BLaER1 (cell line): Measurements from ENCODE around the gene NTRK2.

Source experiments
- H3K27ac ChIP-seq: shearing (Covaris generic); formaldehyde crosslinking; 2 replicates; pipeline ENCODE4 v1.8.1; 2022
- H3K27me3 ChIP-seq: shearing (Covaris generic); formaldehyde crosslinking; 2 replicates; pipeline ENCODE4 v1.8.1; 2022
- H3K36me3 ChIP-seq: shearing (Covaris generic); formaldehyde crosslinking; 2 replicates; pipeline ENCODE4 v1.8.1; 2022
- H3K4me1 ChIP-seq: shearing (Covaris generic); formaldehyde crosslinking; 2 replicates; pipeline ENCODE4 v1.8.1; 2022
- H3K4me2 ChIP-seq: shearing (Covaris generic); formaldehyde crosslinking; 2 replicates; pipeline ENCODE4 v1.8.1; 2022
- H3K4me3 ChIP-seq: shearing (Covaris generic); formaldehyde crosslinking; 2 replicates; pipeline ENCODE4 v1.8.1; 2022
- H3K9ac ChIP-seq: shearing (Covaris generic); formaldehyde crosslinking; 2 replicates; pipeline ENCODE4 v1.8.1; 2022
- H3K9me3 ChIP-seq: shearing (Covaris generic); formaldehyde crosslinking; 2 replicates; pipeline ENCODE4 v1.8.1; 2022
- H4K20me1 ChIP-seq: shearing (Covaris generic); formaldehyde crosslinking; 2 replicates; pipeline ENCODE4 v1.8.1; 2022
- Cebpa-rat ChIP-seq: shearing (Covaris generic); IDR thresholded peaks from 2 replicates; pipeline ENCODE4 v1.8.1; 2022

Gene NTRK2

GRCh38 chr9:84862810-84863287 is 193.3 kb downstream of the NTRK2 start:
- Histone ChIP-seq H3K27me3 (no peaks in the 10 kb centered on the region), H3K4me1 (peaks cover 12% of the 10 kb centered on the region), H3K9me3 (no peaks in the 10 kb centered on the region), H3K36me3 (no peaks in the 10 kb centered on the region), H4K20me1 (no peaks in the 10 kb centered on the region), H3K4me3 (no peak overlapping the region), H3K27ac (no peak overlapping the region), H3K9ac (no peak overlapping the region), H3K4me2 (no peak overlapping the region)
- TF ChIP-seq Cebpa-rat = no peak

GRCh38 chr9:84863372-84863771 is 193.8 kb downstream of the NTRK2 start:
- H3K4me1 ChIP-seq = peaks cover 9% of the 10 kb centered on the region
- H3K4me3 ChIP-seq = no peak overlapping the region
- H3K27ac ChIP-seq = no peak overlapping the region
- H3K9ac ChIP-seq = no peak overlapping the region
- no peaks in the 10 kb centered on the region for H3K36me3 ChIP-seq
- no peaks in the 10 kb centered on the region for H3K9me3 ChIP-seq
- no peak overlapping the region for H3K4me2 ChIP-seq
- H4K20me1 ChIP-seq = no peaks in the 10 kb centered on the region
- no peak for TF ChIP-seq Cebpa-rat
- H3K27me3 ChIP-seq = no peaks in the 10 kb centered on the region

- H3K27me3 ChIP-seq = no peaks in the 10 kb centered on the region
- H3K9me3 ChIP-seq = no peaks in the 10 kb centered on the region
- H3K4me1 ChIP-seq = no peaks in the 10 kb centered on the region
- no peak overlapping the region for H3K9ac ChIP-seq
- H3K27ac ChIP-seq = no peak overlapping the region
- no peaks in the 10 kb centered on the region for H3K36me3 ChIP-seq
- H3K4me3 ChIP-seq = no peak overlapping the region
- no peak for TF ChIP-seq Cebpa-rat
- no peaks in the 10 kb centered on the region for H4K20me1 ChIP-seq
- H3K4me2 ChIP-seq = no peak overlapping the region
Observed at GRCh38 chr9:84866396-84867175, 197.1 kb downstream of the NTRK2 start.

GRCh38 chr9:84867186-84867585 is 197.7 kb downstream of the NTRK2 start:
- H3K27me3 ChIP-seq = no peaks in the 10 kb centered on the region

GRCh38 chr9:84869091-84869490 is 199.6 kb downstream of the NTRK2 start:
- H3K9ac ChIP-seq = no peak overlapping the region
- no peak overlapping the region for H3K4me3 ChIP-seq
- peaks cover 1% of the 10 kb centered on the region; the same call in 1 of the 2 replicates for H3K4me1 ChIP-seq
- H3K36me3 ChIP-seq = no peaks in the 10 kb centered on the region
- no peaks in the 10 kb centered on the region for H4K20me1 ChIP-seq
- no peak for TF ChIP-seq Cebpa-rat
- no peak overlapping the region for H3K27ac ChIP-seq
- H3K4me2 ChIP-seq = no peak overlapping the region
- H3K9me3 ChIP-seq = no peaks in the 10 kb centered on the region
- H3K27me3 ChIP-seq = no peaks in the 10 kb centered on the region

More at GRCh38 chr9:84867186-84867585, 197.7 kb downstream of the NTRK2 start:
- no peak overlapping the region for H3K4me3 ChIP-seq
- no peak for TF ChIP-seq Cebpa-rat
- no peak overlapping the region for H3K27ac ChIP-seq
- H3K9ac ChIP-seq = no peak overlapping the region
- no peak overlapping the region for H3K4me2 ChIP-seq
- H3K36me3 ChIP-seq = no peaks in the 10 kb centered on the region
- H3K9me3 ChIP-seq = no peaks in the 10 kb centered on the region
- H4K20me1 ChIP-seq = no peaks in the 10 kb centered on the region
- H3K4me1 ChIP-seq = no peaks in the 10 kb centered on the region

- H3K9me3 ChIP-seq = no peaks in the 10 kb centered on the region
- H3K4me1 ChIP-seq = peaks cover 8% of the 10 kb centered on the region
- H3K27me3 ChIP-seq = no peaks in the 10 kb centered on the region
- no peak for TF ChIP-seq Cebpa-rat
- no peak overlapping the region for H3K4me2 ChIP-seq
- H3K27ac ChIP-seq = no peak overlapping the region
- no peak overlapping the region for H3K4me3 ChIP-seq
- H3K36me3 ChIP-seq = no peaks in the 10 kb centered on the region
- H3K9ac ChIP-seq = no peak overlapping the region
- H4K20me1 ChIP-seq = no peaks in the 10 kb centered on the region
Observed at GRCh38 chr9:84871983-84872382, 202.5 kb downstream of the NTRK2 start.

GRCh38 chr9:84874022-84874421 is 204.5 kb downstream of the NTRK2 start:
- H3K27me3 ChIP-seq = no peaks in the 10 kb centered on the region
- H3K4me2 ChIP-seq = no peak overlapping the region
- no peaks in the 10 kb centered on the region for H3K36me3 ChIP-seq
- H3K9ac ChIP-seq = no peak overlapping the region
- H3K27ac ChIP-seq = 0 out of 2 replicates have a peak overlapping the region, but pooled peaks have one; percentile 61
- TF ChIP-seq Cebpa-rat = no peak
- peaks cover 8% of the 10 kb centered on the region for H3K4me1 ChIP-seq
- no peak overlapping the region for H3K4me3 ChIP-seq
- H4K20me1 ChIP-seq = no peaks in the 10 kb centered on the region
- no peaks in the 10 kb centered on the region for H3K9me3 ChIP-seq

- Histone ChIP-seq H3K36me3 (no peaks in the 10 kb centered on the region), H3K9ac (no peak overlapping the region), H3K27me3 (no peaks in the 10 kb centered on the region), H3K27ac (peak overlapping the region; percentile 61; the same call in 1 of the 2 replicates), H3K4me3 (no peak overlapping the region), H3K9me3 (no peaks in the 10 kb centered on the region), H3K4me2 (peak overlapping the region; percentile 53), H4K20me1 (no peaks in the 10 kb centered on the region), H3K4me1 (peaks cover 8% of the 10 kb centered on the region)
- TF ChIP-seq Cebpa-rat = no peak
Observed at GRCh38 chr9:84874596-84874995, 205.1 kb downstream of the NTRK2 start.

- H3K9ac ChIP-seq = no peak overlapping the region
- no peak for TF ChIP-seq Cebpa-rat
- H3K27ac ChIP-seq = no peak overlapping the region
Observed at GRCh38 chr9:84875193-84875592, 205.7 kb downstream of the NTRK2 start.

GRCh38 chr9:84879631-84880030 is 210.1 kb downstream of the NTRK2 start:
- H3K36me3 ChIP-seq = no peaks in the 10 kb centered on the region
- H3K9me3 ChIP-seq = no peaks in the 10 kb centered on the region
- no peak for TF ChIP-seq Cebpa-rat
- no peak overlapping the region for H3K27ac ChIP-seq
- H3K4me3 ChIP-seq = no peak overlapping the region
- H3K4me1 ChIP-seq = peaks cover 1% of the 10 kb centered on the region
- H3K4me2 ChIP-seq = no peak overlapping the region
- no peaks in the 10 kb centered on the region for H3K27me3 ChIP-seq
- H3K9ac ChIP-seq = no peak overlapping the region
- no peaks in the 10 kb centered on the region for H4K20me1 ChIP-seq

More at GRCh38 chr9:84875193-84875592, 205.7 kb downstream of the NTRK2 start:
- Histone ChIP-seq H3K4me2 (no peak overlapping the region), H3K4me3 (no peak overlapping the region), H3K27me3 (no peaks in the 10 kb centered on the region), H4K20me1 (no peaks in the 10 kb centered on the region), H3K9me3 (no peaks in the 10 kb centered on the region), H3K4me1 (peaks cover 8% of the 10 kb centered on the region), H3K36me3 (no peaks in the 10 kb centered on the region)
